HG03558 (cell line): ENCODE data around the gene BMAL1.

Experiments
- ATAC-seq: cut with Tn5 transposase; IDR thresholded peaks from one replicate; pipeline ENCODE4 v1.9.1; 2021; ENCODE audit warnings: moderate number of reproducible peaks; ENCODE audit not compliant: unreplicated experiment; ENCODE audit errors: extremely low read depth

Gene BMAL1

DNA sequence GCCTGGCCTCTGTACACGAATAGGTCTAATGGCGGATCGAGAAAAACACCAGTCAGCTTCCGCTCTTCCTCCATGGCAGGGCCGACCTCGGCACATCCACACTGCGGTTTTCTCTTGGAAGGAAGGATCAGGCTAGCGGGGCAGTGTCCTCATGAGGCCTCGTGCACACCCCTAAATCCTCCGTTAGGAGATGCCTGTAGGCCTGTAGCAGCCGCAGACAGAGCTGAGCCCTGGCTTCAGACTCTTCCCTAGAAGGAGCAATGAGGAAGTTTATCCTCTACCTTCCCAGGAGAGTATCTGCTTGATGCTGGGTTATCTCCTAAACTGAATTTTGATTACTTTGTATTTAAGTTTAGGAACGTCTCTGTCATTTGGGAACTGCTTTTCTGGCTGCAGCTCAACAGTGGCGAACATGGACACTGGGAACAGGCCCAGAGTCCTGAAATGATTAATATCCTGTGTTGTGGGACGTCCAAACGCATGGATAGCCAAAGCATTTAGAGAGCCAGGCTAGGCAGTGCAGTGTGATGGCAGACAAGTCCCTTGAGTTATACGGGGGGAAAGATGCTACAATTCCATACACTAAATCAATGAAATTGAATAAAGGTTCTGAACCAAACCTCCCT, 16.5 kb upstream of the BMAL1 start:
- ATAC-seq: no peak

DNA sequence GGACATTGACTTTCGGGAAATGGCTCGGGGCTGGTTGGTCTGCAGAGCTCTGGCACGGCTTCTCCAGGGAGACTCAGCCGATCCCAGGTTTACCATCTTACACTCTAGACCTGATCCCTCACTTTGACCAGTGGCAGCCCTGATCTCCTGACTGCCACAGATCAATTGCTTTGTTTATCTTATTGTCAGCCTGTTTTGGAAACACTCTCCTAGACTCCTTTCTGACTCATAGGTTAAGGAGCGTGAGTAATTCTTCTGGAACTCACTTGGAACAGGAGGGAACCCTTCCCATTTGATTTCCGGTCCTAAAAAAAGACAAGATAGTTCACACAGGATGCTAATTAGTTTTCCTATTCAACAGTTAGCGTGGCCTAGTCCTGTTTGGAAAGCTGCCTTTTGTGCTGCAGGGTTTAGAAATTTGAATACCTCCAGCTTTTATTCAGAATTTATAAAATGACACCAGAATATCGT, 16.0 kb upstream of the BMAL1 start:
- no peak for ATAC-seq

DNA sequence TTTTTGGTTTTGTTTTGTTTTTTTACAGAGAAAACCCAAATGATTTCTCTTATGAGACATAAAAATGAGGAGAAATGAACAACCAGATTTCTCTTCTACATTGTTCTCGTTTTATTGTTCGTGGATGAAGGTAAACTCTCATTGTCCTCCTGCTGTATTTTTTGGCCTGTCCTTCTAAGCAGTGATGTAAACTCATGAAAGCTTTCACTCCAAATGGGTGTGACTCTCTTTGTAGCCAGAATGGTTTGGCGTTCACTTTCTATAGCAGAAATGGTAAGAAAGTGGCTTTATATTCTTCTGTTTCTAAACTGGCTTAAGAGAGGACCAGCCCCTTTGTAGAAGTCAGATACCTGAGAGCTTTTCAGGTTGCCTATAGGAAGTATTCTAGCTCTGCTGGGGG, 15.5 kb upstream of the BMAL1 start:
- no peak for ATAC-seq

DNA sequence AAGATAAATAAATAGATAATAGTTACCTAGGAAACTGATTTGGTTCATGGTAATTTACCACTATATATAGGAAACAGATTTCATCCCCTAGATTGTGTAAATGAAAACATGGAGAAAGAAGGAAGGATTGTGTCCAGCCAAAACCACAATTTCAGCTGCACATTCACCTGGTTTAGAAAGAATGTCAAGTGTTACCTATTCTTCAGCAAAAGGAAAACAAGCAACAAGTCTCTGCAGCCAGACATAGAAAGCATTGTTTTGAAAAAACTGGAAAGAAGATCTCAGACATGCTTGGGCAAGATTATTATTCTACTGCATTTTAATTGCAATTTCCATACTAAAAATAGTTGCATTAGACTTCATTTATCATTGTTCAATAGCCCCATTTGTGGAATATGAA, 8.8 kb upstream of the BMAL1 start:
- ATAC-seq: no peak

DNA sequence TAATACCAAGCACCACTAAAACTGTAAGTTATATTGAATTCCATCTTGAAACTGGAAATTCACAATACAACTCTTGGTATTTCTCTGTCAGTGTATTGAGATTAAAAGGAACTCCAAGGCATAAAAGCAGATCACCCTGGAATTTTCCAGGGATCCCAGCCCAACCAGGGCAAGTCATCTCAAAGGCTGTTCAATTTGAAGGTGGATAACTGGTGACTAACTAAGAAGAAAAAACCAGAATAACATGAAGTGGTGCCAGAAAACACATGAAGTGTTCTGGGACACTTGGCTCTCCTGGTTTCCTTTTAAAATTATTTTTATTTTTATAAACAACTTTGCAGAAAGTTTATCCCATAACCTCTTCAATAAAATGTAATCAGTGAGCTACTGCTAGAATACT, 7.8 kb upstream of the BMAL1 start:
- no peak for ATAC-seq

DNA sequence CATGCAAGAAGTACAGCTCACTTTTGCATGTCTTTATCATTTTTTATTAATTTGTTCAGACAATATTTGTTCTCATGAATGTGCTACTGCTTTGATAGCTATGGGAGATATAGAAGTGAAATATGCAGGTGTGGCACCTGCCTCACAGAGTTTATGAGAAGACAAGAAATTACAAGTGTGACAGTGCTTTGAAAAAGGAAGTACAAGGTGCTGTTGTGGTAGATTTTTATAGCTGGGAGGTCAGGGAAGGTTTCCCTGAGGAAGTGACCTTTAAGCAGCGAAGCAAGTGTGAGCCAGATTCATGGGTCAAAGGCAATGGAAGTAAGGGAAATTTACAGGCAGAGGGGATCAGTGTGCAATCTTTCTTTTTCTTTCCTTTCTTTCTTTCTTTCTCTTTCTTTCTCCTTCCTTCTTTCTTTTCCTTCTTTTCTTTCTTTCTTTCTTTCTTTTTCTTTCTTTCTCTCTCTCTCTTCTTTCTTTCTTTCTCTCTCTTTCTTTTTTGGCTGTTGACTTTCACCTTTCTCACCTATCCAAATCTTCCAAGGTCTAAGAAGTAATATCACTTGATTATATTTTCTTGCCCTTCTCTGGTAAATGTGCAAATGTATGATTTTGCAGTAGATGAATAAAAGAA, 6.4 kb upstream of the BMAL1 start:
- no peak for ATAC-seq

DNA sequence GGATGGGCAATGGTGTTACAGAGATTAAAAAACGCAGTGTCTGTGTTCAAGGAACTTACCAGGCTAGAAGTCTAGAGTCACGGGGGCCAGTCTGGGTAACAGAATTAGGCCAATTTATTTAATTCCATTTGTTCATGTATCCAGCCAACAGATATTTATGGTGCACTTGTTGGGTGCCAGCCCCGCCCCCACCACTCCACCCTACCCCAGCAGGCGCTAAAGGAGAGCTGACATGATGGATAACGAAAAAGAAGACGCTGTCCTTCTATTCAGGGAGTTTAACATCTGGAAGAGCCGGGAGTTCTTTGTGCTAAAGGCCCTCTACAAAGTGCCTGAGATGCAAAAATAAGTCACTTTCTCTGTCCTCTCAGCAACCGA, 1.1 kb upstream of the BMAL1 start:
- ATAC-seq: no peak

DNA sequence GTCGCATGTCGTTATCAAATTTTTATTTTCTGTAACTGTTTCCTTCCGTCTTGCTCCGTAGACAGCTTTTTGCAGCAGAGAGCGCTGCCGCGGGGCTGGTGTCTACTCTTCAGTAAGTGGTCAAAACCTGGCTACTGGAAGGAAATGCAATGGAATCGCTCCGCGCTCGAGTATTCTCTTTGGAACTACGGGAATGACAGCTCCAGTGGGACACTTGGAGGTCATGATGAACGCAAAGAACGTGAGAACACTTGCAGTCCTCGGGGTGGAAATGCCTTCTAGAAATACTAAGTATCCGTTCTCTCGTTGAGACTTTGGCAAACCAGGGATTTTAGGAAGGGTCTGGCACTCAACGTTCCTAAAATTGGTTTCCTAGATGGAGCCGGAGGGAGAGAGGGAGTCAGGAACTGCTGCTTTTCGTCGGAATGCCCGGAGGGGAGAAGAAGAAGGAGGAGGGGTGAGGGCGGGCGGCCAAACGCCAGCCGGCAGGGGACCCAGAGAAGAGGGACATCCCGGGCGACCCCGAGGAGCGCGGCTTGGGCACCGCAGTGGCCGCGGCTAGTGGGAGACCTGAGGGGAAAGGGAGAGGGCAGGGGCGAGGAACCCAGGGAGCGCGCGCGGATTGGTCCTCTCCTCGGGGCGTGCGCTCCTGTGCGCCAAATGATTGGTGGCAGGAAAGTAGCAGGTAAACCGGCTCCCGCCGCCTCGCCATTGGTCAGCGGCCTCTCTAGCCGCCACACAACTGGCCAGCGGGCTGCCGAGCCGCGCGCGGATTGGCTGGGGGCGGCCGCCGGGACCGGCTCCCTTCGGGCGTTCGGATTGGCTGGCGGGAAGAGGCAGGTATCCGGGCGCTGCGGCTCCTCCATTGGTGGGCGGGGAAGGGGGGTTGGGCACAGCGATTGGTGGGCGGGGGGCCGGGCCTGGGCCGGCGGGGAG, 490 bp upstream of the BMAL1 start:
- ATAC-seq: peak; percentile 92

DNA sequence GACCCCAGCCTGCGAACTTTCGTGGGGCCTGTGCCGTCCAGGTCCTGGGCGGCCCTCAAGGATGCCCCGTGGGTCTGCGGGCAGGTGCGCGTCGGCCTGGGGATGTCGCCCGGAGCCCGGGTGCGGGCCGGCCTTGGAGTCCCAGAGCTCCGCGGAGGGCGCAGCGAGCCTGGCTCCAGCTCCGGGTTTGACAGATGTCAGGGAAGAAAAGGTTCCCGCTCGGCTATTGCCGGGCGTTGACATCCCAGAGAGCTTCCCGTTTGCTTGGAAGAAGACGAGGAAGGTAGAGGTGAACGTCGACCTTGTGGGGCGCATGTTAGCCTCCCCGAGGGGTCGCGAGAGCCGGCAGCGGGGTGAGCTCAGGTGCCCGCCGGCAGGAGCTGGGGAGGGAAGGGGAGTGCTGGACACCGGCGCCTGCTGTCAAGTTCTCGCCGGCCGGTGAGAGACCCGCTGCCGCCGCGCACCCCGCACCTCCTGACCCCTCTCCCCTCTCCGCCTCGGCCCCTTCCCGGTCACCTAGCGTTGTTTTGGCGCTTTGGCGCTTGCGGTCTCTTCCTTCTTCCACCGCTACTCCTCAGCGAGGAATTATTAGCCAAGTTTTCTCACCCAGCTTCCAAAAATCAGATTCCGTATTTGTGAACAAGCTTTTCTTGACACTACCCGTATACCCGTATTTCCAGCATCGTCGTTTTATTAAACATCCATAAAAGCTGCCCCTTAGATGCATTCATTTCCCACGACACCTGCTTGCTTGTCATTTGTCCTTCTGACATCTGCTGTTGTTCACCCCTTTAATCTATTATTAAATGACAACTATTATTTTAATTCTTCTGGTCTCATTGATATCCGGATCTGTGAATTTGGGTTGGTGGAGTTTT, 1.3 kb downstream of the BMAL1 start:
- no peak for ATAC-seq

DNA sequence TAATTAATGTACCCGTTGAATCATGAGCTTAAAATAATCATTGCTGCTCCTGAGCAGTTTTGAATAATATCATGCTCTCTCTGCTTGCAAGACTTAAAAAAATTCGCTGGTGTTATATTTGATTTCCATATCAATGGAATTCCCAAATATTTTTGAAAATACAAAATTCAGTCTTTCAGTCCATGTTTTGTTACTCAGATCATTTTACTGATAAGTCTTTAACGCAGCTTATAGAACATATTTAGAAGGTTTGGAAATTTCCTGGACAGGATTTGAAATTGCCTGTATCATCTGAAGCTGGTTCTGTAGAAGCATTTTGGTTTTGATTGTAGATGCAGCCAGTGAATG, 1.9 kb downstream of the BMAL1 start:
- ATAC-seq: no peak

DNA sequence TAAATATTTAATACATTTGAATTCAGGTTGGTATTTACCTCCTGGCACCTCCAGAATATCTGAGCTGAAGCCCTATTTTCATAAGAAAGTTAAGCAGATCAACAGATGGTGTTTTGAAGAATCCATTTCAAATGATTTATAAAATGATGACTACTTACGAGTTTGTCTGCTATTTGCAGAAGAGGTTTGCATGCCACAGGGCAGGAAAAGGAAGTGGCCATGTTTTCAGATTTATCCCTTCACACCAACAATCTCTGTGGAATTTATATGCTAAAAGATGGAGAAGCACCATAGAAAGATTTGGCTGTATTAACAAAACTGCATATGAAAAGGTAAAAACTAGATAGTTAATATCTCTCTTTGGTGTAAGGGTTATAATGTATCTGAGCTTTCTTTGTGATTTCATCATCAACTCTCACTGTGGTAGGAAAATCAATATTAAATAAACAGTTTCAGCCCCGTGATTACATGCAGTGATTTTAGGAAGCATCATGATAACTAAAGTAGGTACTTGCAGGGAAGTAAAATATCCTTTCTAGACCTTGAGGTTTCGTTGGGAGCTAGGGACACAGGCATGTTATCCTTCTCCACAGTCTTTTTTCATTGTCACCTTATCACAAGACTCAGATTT, 2.6 kb downstream of the BMAL1 start:
- ATAC-seq: no peak

DNA sequence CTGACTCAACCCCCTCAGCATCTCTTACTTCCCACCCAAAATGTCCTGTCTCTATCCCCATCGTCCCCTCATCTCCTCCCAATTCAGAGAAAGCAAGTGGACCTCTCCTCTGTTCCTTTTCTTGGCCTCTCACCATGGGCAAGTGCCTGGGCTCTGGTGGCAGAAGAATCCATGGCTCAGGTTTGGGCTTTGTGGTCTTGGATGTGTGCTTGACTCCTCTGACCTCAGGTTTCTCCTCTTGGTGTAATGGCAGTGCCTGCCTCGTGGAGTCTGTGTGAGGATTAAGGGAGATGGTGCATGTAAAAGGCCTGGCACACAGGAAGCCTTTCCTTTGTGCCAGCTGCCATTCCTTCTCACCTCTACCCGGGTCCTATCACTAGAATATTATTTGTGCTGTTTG, 3.2 kb downstream of the BMAL1 start:
- ATAC-seq: no peak

DNA sequence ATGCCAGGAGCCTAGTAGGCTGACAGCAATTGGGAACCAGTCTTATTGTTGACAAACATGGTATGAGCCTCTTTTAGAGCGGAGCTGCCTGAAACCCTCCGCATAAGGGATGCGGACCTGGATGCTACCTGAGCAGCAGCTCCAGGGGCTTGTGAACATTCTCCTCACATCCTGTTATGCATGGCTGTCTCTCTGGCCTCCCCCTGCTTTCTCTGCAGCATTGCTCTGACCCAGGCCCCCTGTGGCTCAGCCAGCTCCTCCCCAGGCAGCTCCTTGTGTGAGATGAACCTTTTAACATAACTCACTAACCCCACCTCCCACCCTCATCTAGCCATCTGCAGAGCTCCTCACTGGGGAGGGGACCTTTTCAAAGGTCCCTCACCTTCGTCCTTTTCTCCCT, 6.0 kb downstream of the BMAL1 start:
- ATAC-seq: no peak

DNA sequence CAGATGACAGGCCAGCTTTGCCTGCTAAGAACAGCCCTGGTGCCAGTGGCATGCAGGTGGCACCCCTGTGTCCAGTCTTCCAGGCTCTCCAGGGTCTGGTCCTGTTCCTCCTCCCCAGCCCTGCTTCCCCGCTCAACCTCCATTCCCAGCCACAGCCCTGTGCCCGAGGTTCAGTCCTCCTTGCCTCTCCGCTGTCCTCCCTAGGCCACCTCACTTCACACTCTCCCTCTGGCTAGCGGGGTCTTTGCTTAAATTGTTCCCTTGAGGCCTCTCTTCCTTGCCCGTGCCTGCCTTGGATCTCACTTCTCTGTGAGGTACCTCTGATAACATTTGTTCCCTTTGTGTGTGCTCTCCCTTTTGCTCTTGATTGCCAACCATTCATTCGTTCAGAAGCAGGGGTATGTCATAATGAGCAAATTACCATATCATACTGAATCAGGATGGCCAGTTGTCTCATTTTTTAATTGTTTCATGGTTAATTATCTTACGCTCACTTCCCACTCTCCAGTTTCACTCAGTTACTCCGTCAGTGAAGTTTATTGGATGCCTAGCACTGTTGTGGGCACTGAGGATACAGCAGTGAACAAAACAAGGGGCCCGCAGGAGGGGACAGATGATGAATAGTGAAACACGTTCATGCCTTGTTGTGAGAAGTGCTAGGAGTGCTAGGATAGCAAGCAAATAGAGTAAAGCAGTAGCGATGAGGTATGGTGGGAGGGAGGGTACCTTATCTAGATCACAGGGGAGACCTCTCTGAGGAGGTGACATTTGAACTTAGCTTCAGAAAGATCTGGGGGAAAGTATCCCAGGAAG, 7.4 kb downstream of the BMAL1 start:
- no peak for ATAC-seq

DNA sequence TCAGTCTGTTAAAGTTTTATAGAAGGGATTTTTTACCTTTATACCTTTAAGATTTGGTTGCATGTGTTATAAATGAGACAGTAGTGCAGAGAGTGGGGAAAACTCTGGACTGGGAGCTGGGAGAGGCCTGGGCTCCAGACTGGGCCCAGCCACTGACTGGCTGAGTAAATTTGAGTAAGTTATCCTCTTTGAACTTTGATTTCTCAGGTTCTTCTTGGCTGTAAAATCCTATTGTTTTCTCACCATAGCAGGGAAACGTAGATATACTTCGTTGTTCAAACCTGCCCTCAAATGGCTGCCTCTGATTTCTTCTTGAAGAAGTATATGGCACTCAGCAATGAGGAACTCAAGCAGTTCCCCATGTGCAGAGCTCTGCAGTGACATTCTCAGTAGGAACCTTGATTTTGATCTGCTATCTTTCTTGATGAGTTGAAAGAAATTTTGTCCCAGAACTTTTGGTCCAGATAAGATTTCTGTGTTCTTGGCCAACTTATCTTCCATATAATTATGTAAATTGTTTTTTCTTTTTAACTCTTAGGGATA, 8.8 kb downstream of the BMAL1 start:
- no peak for ATAC-seq

DNA sequence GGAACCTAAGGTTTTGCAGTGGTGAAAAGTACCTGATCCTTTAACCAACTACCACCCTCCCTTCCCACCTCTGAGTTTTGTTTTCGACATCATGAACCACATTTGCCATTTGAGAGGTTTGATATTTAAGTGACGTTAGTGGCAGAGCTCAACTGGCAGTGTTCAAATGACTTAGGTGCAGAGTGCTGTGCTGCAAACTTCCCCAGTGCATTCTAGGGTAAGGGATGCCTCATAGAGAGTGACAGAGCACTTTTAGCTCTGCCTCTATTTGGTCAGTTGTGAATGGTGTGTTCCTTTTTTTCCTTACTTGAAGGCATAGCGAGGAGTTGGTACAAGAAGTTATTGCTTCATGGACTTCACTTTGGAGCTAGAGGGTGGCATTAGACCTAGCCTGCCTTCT, 9.4 kb downstream of the BMAL1 start:
- ATAC-seq: no peak

DNA sequence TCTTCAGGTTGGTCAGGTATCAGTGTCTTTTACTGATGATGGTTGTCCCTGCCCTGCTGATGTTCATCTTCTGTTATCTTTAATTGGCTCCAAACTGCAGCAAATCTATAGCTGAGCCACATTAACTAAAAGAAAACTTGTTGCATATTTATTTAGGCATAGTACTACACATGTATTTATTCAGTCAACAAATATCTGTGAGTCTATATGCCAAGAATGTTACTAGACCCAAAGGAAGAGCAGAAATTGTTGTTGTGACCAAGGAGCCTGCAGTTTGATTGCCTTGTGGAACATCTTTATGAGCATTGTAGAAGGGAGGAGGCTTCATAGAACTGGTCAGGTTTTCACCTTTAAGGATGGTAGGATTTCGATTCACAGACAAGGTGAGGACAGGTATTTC, 10.1 kb downstream of the BMAL1 start:
- ATAC-seq: no peak

DNA sequence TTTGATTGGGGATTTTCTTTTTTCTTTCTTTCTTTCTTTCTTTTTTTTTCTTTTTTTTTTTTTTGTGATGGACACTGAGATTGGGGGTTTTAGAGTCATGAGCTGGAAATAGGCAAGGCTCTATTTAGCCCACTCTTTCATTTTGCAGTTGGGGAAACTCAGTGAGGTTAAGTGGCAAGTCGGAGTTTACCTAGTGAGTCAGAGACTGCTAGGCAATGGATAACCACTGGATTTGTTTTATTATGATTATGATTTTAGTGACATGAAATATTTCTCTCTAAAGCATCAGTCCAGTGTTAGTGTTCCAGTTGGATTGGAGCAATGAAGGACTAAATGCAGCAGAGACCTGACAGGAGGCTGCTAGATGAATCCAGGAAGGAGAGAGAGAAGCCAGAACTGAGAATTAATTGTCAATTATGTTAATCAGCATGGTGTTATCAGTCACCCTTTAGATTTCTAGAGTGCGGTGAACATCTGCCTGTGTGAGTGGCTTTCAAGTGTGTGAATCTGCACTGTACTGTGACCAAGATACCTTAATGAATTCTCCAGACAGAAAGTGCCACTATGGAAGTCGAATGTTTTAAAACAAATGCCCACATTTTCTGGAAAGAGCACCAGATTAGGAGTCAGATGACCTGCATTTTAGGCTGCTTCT, 10.9 kb downstream of the BMAL1 start:
- no peak for ATAC-seq
